HepG2 (cell line): Measurements from ENCODE around the gene DDX10. TPM values are rescaled to one million over a fixed set of nuclear protein-coding genes. Genes with fewer than 3 reads are reported as not detected.

Experiments used
- ATAC-seq: fragments of 200-7000 bp; cut with Tn5 transposase; 3 replicates; pipeline ENCODE4 v1.9.1; 2020; ENCODE audit warnings: mild to moderate bottlenecking, moderate library complexity
- BruUV-seq: library from RNA; stranded (reverse); fragments of 400-500 nt; replicated peaks from 2 replicates; lab custom pipeline; 2021; lab: Mats Ljungman, UMichigan
- CTCF ChIA-PET: fragments of 300-600 bp; formaldehyde crosslinking; extraction: SDS; loops from one replicate; lab custom pipeline; 2021; ENCODE audit warnings: low total read pairs, inconsistent platforms, low intra/inter-chr PET ratio; lab: Yijun Ruan, JAX
- POLR2A ChIA-PET: fragments of 350-600 bp; sonication (Branson Sonifier 250); formaldehyde crosslinking; loops from one replicate; lab custom pipeline; 2020; ENCODE audit warnings: antibody characterized with exemption, inconsistent platforms; lab: Yijun Ruan, JAX
- DNase-seq: peaks from one replicate; pipeline ENCODE4 v3.0.0-alpha.2; 2015; ENCODE audit warnings: low spot score
- FAIRE-seq: peaks from 3 replicates; lab custom pipeline; 2011; peaks lifted over from hg19 to GRCh38; lab: Jason Lieb, UNC
- H2AFZ ChIP-seq: one replicate; pipeline ENCODE4 v1.6.1; 2011; ENCODE audit warnings: low read length, inconsistent platforms
- H3K27ac ChIP-seq: fragments of 300-600 bp; 3 replicates; pipeline ENCODE4 v1.8.0; 2011; ENCODE audit warnings: mixed run types, mild to moderate bottlenecking, mixed read lengths, low read length, inconsistent platforms; ENCODE audit not compliant: insufficient read depth; ENCODE audit errors: extremely low read length
- H3K27me3 ChIP-seq, 2 experiments: fragments of 200-600 bp in 1 of 2; 2 replicates in 1 of 2; 3 replicates in 1 of 2; pipeline versions ENCODE4 v1.6.0 to v1.8.0; 2011; ENCODE audit warnings: low read length in 2 of 2, mild to moderate bottlenecking in 2 of 2, moderate library complexity in 2 of 2, inconsistent platforms in 1 of 2; ENCODE audit not compliant: insufficient read depth in 2 of 2, control insufficient read depth in 1 of 2
- H3K36me3 ChIP-seq, 2 experiments: fragments of 200-600 bp in 1 of 2; replicated peaks in 1 of 2; 2 replicates in 1 of 2; 3 replicates in 1 of 2; pipeline versions ENCODE4 v1.5.1 to v1.8.0; 2011; ENCODE audit warnings: low read length in 2 of 2, inconsistent platforms in 1 of 2; ENCODE audit not compliant: insufficient read depth in 2 of 2, control insufficient read depth in 1 of 2
- H3K4me1 ChIP-seq: 2 replicates; pipeline ENCODE4 v1.5.1; 2012; ENCODE audit warnings: low read length, inconsistent platforms; ENCODE audit not compliant: insufficient read depth
- H3K4me2 ChIP-seq: 2 replicates; pipeline ENCODE4 v1.6.0; 2011; ENCODE audit warnings: low read depth, low read length, inconsistent platforms
- H3K4me3 ChIP-seq, 3 experiments: fragments of 200-600 bp in 1 of 3; sonication (generic), shearing (Covaris generic) in 1 of 3; replicated peaks in 1 of 3; 2 replicates each; pipeline ENCODE4 v1.5.1; 2011 to 2016; ENCODE audit warnings: low read length in 3 of 3, inconsistent platforms in 2 of 3, low read depth in 2 of 3, mild to moderate bottlenecking in 2 of 3, control low read depth in 1 of 3, mixed read lengths in 1 of 3; ENCODE audit not compliant: insufficient read depth in 1 of 3
- H3K79me2 ChIP-seq: one replicate; pipeline ENCODE4 v1.6.1; 2011; ENCODE audit warnings: low read length, inconsistent platforms; ENCODE audit not compliant: insufficient read depth
- H3K9ac ChIP-seq: 2 replicates; pipeline ENCODE4 v1.6.0; 2011; ENCODE audit warnings: mild to moderate bottlenecking, low read depth, low read length, inconsistent platforms; ENCODE audit not compliant: insufficient read depth
- H3K9me3 ChIP-seq: 2 replicates; pipeline ENCODE4 v1.5.1; 2012; ENCODE audit warnings: mild to moderate bottlenecking, low read length
- H4K20me1 ChIP-seq: 2 replicates; pipeline ENCODE4 v1.6.0; 2011; ENCODE audit warnings: inconsistent platforms, mild to moderate bottlenecking, low read length, moderate library complexity; ENCODE audit not compliant: insufficient read depth
- ESRRA ChIP-seq: sonication (generic); formaldehyde crosslinking; IDR thresholded peaks from 2 replicates; pipeline ENCODE4 v1.5.1; 2020; ENCODE audit warnings: mild to moderate bottlenecking, low read depth, missing genetic modification reagents
- HOXD1 ChIP-seq: sonication (generic); formaldehyde crosslinking; IDR thresholded peaks from 2 replicates; pipeline ENCODE4 v1.5.0; 2020; ENCODE audit warnings: missing genetic modification reagents
- PLRG1 ChIP-seq: fragments of 450-650 bp; conservative IDR thresholded peaks from 2 replicates; pipeline ENCODE4 v1.6.1; 2016
- SCMH1 ChIP-seq: sonication (generic); formaldehyde crosslinking; IDR thresholded peaks from 2 replicates; pipeline ENCODE4 v1.9.0; 2021; ENCODE audit warnings: missing genetic modification reagents, mild to moderate bottlenecking, borderline replicate concordance
- XRCC5 ChIP-seq: fragments of 200-400 bp; formaldehyde crosslinking; optimal IDR thresholded peaks from 2 replicates; pipeline ENCODE3; 2017; ENCODE audit warnings: mild to moderate bottlenecking, low read length
- ZNF720 ChIP-seq: sonication (generic); formaldehyde crosslinking; IDR thresholded peaks from 2 replicates; pipeline ENCODE4 v1.4.0; 2020; ENCODE audit warnings: missing genetic modification reagents
- ZNF775 ChIP-seq: sonication (generic); formaldehyde crosslinking; IDR thresholded peaks from 2 replicates; pipeline ENCODE4 v1.4.0; 2020; ENCODE audit warnings: missing genetic modification reagents, mild to moderate bottlenecking, moderate library complexity, borderline replicate concordance
- ZNF879 ChIP-seq: sonication (generic); formaldehyde crosslinking; IDR thresholded peaks from 2 replicates; pipeline ENCODE4 v1.8.1; 2023; ENCODE audit warnings: missing genetic modification reagents
- WGBS: methylation state at CpG from one replicate; pipeline ENCODE4 v1.1.6; 2017; ENCODE audit warnings: low lambda C conversion rate; 5-methylcytosine and 5-hydroxymethylcytosine counted together
- in situ Hi-C: cut with HindIII; loops from 2 replicates; pipeline ENCODE4 v1.10.0; 2017; ENCODE audit warnings: low pct_unique_long_range_greater_than_20kb; ENCODE audit not compliant: extremely low pct_ligation_motif_present
- intact Hi-C: fragments of 100-400 bp; cut with micrococcal nuclease; formaldehyde crosslinking; loops from one replicate; pipeline ENCODE4 v1.10.0; 2022; ENCODE audit not compliant: unreplicated experiment
- polyA plus RNA-seq, 8 experiments: library from polyadenylated mRNA; depleted of rRNA in 3 of 8; stranded (reverse) in 7 of 8; unstranded in 1 of 8; fragments of >200 nt; fragmentation: Illumina TruSeq in 4 of 8; extraction: Trizol in 4 of 8; gene quantifications; 2 replicates each; pipeline versions ENCODE4 v1.2.1 to v1.2.3, GENCODE V29; 2011 to 2016; ENCODE audit warnings: low read depth in 4 of 8, missing spikeins in 1 of 8, mixed read lengths in 1 of 8; ENCODE audit not compliant: insufficient read depth in 1 of 8
- total RNA-seq, 5 experiments: library from RNA; depleted of rRNA; stranded (reverse); fragments of >200 nt; fragmentation: Illumina TruSeq; extraction: Trizol; gene quantifications; 2 replicates each; pipeline ENCODE4 v1.2.3, GENCODE V29; 2016; ENCODE audit warnings: low read depth in 1 of 5
- TF ChIP-seq, protein P1 (sequence below): sonication (generic); formaldehyde crosslinking; IDR thresholded peaks from 2 replicates; pipeline ENCODE4 v1.4.0; 2020; ENCODE audit warnings: missing genetic modification reagents, borderline replicate concordance

DDX10 gene
- total and polyA plus RNA-seq, 2 of the 13 experiments (the other 11 are each of a cell fraction or from before 2014, with no cell fraction given): 17.0 to 32.0 TPM

DNA sequence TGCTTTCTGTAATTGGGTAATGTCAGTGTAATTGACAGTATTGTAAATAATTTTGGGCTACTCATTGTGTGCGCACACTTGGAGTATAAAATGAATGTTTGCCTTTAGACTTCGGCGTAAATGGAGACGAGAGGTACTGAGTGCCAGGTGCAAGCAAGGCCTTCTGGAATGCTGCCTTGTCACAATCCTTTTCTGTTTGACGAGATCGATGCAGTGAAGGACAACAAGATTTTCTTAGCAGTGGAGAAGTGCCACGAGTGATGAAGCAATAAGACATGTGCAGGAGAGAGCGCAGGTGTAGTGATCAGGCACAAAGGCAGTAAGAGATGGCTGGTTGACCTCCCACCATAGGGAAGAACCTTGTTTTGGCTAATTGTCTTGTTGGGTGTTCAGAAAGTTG lies 67.5 kb downstream of the DDX10 start:
- no peaks in the 10 kb centered on the region for H4K20me1 ChIP-seq
- in situ Hi-C loops: no loop called here
- CTCF ChIA-PET: no interaction called here
- no TSS peak for BruUV-seq
- H3K36me3 ChIP-seq: peaks cover 0 to 4% of the 10 kb centered on the region in 2 experiments; a peak in 2 of 5 replicates
- FAIRE-seq: no peak
- H3K4me3 ChIP-seq: no peak overlapping the region
- H3K9ac ChIP-seq: no peak overlapping the region
- no peak overlapping the region for H3K27ac ChIP-seq
- TF ChIP-seq ZNF775 (CRISPR knock-in tag): no peak
- no peak for TF ChIP-seq SCMH1 (CRISPR knock-in tag)
- no peak for TF ChIP-seq ZNF720
- no peak for TF ChIP-seq XRCC5
- TF ChIP-seq, protein P1, sequence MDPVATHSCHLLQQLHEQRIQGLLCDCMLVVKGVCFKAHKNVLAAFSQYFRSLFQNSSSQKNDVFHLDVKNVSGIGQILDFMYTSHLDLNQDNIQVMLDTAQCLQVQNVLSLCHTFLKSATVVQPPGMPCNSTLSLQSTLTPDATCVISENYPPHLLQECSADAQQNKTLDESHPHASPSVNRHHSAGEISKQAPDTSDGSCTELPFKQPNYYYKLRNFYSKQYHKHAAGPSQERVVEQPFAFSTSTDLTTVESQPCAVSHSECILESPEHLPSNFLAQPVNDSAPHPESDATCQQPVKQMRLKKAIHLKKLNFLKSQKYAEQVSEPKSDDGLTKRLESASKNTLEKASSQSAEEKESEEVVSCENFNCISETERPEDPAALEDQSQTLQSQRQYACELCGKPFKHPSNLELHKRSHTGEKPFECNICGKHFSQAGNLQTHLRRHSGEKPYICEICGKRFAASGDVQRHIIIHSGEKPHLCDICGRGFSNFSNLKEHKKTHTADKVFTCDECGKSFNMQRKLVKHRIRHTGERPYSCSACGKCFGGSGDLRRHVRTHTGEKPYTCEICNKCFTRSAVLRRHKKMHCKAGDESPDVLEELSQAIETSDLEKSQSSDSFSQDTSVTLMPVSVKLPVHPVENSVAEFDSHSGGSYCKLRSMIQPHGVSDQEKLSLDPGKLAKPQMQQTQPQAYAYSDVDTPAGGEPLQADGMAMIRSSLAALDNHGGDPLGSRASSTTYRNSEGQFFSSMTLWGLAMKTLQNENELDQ (CRISPR knock-in tag): no peak
- TF ChIP-seq ZNF879: no peak
- TF ChIP-seq ESRRA (CRISPR knock-in tag): no peak
- no peak for TF ChIP-seq HOXD1
- no peak for TF ChIP-seq PLRG1
- TF ChIP-seq, all 625 proteins: peak for 0
- Histone ChIP-seq H3K4me1 (peaks cover 5% of the 10 kb centered on the region; the same call in 1 of the 2 replicates), H3K27me3 (no peaks in the 10 kb centered on the region), H3K4me2 (no peak overlapping the region), H3K9me3 (no peaks in the 10 kb centered on the region), H3K79me2 (peaks cover 5% of the 10 kb centered on the region), H2AFZ (no peak overlapping the region)
- intact Hi-C loops: no loop called here
- WGBS: 96% methylated on average over 8 of the region's 8 CpGs
- ATAC-seq: no peak
- no peak for DNase-seq
- POLR2A ChIA-PET: no interaction called here
